Natural killer cell (primary cell): ENCODE results near the gene BCL2A1. TPM values are rescaled to one million over a fixed set of nuclear protein-coding genes. Genes with fewer than 3 reads are reported as not detected.
"Not testable (repeated sequence)": the region's sequence is repeated elsewhere in the genome, so short reads cannot be mapped to it uniquely, and the experiment has no call there.

Experiments used
- ATAC-seq, 3 donors: fragments of 150-1000 bp in 2 of 3; fragments of 200-7000 bp in 1 of 3; cut with Tn5 transposase; 1 replicate in 1 of 3; 2 replicates in 2 of 3; pipeline ENCODE4 v1.10.0; 2021; ENCODE audit warnings: mild to moderate bottlenecking in 2 of 3, moderate library complexity in 2 of 3
- DNase-seq, 2 donors: peaks; one replicate each; pipeline versions ENCODE4 v3.0.0 to v3.0.0-alpha.2; 2013 to 2021; ENCODE audit warnings: mixed read lengths in 1 of 2
- H3K27ac ChIP-seq: one replicate; pipeline ENCODE4 v1.5.1; 2013; ENCODE audit warnings: mild to moderate bottlenecking, low read length
- H3K27me3 ChIP-seq: one replicate; pipeline ENCODE4 v1.6.1; 2013; ENCODE audit warnings: low read length; ENCODE audit not compliant: control insufficient read depth, insufficient read depth
- H3K36me3 ChIP-seq: one replicate; pipeline ENCODE4 v1.6.1; 2013; ENCODE audit warnings: low read length; ENCODE audit not compliant: control insufficient read depth, insufficient read depth
- H3K4me1 ChIP-seq: one replicate; pipeline ENCODE4 v1.6.1; 2013; ENCODE audit warnings: low read length; ENCODE audit not compliant: control insufficient read depth, insufficient read depth
- H3K4me3 ChIP-seq: one replicate; pipeline ENCODE4 v1.5.1; 2013; ENCODE audit warnings: low read length
- H3K9me3 ChIP-seq: one replicate; pipeline ENCODE4 v1.6.1; 2013; ENCODE audit warnings: low read length; ENCODE audit not compliant: control insufficient read depth, insufficient read depth
- H3K27ac Mint-ChIP-seq, 2 donors: one replicate each; pipeline ENCODE4 v1.8.0; 2022; ENCODE audit warnings: mild to moderate bottlenecking in 2 of 2, mixed read lengths in 2 of 2, moderate library complexity in 1 of 2
- H3K27me3 Mint-ChIP-seq, 2 donors: one replicate each; pipeline ENCODE4 v1.8.0; 2022; ENCODE audit warnings: low read depth in 2 of 2, mixed read lengths in 2 of 2
- H3K36me3 Mint-ChIP-seq: one replicate; pipeline ENCODE4 v1.8.0; 2022; ENCODE audit warnings: mixed read lengths
- H3K4me1 Mint-ChIP-seq, 2 donors: one replicate each; pipeline ENCODE4 v1.8.0; 2022; ENCODE audit warnings: mixed read lengths in 2 of 2
- H3K4me3 Mint-ChIP-seq: one replicate; pipeline ENCODE4 v1.8.0; 2022; ENCODE audit warnings: mild to moderate bottlenecking, moderate library complexity, mixed read lengths
- H3K9me3 Mint-ChIP-seq, 2 donors: one replicate each; pipeline ENCODE4 v1.8.0; 2022; ENCODE audit warnings: mixed read lengths in 2 of 2
- WGBS: methylation state at CpG from one replicate; pipeline ENCODE4 v1.1.7; 2013; ENCODE audit warnings: missing lambda C conversion rate; ENCODE audit not compliant: insufficient coverage; 5-methylcytosine and 5-hydroxymethylcytosine counted together
- intact Hi-C: fragments of 100-400 bp; cut with micrococcal nuclease; formaldehyde crosslinking; loops from one replicate; pipeline ENCODE4 v1.14.2; 2022
- total RNA-seq, 4 donors: library from RNA; stranded (reverse); fragments of 120-200 nt in 1 of 4; gene quantifications; one replicate each; pipeline versions ENCODE4 v1.2.3 to v1.2.4, GENCODE V29; 2013 to 2022
- TF ChIP-seq, protein P1 (sequence below): fragments of 200-600 bp; IDR thresholded peaks from one replicate; pipeline ENCODE4 v1.8.0; 2022; ENCODE audit warnings: antibody characterized with exemption

BCL2A1 gene
- total RNA-seq, 3 donors from 2014 or later (not counting 1 experiment from before 2014, with no cell fraction given): 16.5 to 61.3 (median 42.2) TPM

DNA sequence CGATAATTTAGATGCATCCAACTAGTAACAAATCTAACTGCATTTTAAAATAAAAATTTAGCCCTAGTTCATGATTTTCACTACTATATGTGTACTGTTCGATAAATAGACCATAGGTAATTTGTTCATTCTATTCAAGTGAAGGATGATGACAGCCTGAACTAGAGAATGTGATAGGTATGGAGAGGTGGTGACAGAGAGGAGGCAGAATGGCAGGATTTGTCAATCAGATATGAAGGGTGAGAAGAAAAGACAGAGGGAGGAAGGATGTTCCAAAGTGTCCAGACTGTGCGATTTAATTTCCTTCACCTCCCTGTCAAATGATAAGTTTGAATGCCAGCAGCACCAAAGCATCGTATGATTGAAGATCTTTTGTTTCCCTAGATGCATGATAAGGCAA, 31.6 kb downstream of the BCL2A1 start:
- WGBS: 96% methylated on average over 3 of the region's 4 CpGs
- Histone ChIP-seq H3K27ac (no peak overlapping the region), H3K36me3 (no peaks in the 10 kb centered on the region), H3K9me3 (no peaks in the 10 kb centered on the region), H3K27me3 (no peaks in the 10 kb centered on the region), H3K4me3 (no peak overlapping the region), H3K4me1 (no peaks in the 10 kb centered on the region)
- H3K9me3 Mint-ChIP-seq: no peaks in the 10 kb centered on the region
- ATAC-seq: no peak
- no peaks in the 10 kb centered on the region for H3K36me3 Mint-ChIP-seq
- H3K27me3 Mint-ChIP-seq: peaks cover 6 to 21% of the 10 kb centered on the region in 2 donors
- no peaks in the 10 kb centered on the region for H3K4me1 Mint-ChIP-seq
- intact Hi-C loops: no loop called here
- no peak for DNase-seq
- no peak overlapping the region for H3K27ac Mint-ChIP-seq
- no peak overlapping the region for H3K4me3 Mint-ChIP-seq
- TF ChIP-seq, protein P1, sequence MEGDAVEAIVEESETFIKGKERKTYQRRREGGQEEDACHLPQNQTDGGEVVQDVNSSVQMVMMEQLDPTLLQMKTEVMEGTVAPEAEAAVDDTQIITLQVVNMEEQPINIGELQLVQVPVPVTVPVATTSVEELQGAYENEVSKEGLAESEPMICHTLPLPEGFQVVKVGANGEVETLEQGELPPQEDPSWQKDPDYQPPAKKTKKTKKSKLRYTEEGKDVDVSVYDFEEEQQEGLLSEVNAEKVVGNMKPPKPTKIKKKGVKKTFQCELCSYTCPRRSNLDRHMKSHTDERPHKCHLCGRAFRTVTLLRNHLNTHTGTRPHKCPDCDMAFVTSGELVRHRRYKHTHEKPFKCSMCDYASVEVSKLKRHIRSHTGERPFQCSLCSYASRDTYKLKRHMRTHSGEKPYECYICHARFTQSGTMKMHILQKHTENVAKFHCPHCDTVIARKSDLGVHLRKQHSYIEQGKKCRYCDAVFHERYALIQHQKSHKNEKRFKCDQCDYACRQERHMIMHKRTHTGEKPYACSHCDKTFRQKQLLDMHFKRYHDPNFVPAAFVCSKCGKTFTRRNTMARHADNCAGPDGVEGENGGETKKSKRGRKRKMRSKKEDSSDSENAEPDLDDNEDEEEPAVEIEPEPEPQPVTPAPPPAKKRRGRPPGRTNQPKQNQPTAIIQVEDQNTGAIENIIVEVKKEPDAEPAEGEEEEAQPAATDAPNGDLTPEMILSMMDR: no peak

DNA sequence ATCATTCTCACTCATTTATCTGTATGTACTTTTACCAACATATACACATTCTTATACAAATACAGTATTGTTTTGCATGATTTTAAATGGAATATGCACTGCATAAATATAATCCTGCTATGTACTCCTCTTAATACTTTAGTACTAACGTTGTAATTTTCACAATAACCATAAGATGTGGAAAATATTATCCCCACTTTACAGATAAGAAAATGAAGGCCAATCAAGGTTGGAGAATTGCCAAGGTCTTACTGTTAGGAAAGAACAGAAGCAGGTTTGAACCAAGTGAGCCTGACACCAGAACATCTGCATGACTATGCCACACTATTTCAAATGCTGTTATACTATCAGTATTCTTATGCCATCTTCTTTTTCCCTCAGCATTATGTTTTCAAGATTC, 32.9 kb downstream of the BCL2A1 start:
- no peaks in the 10 kb centered on the region for H3K36me3 ChIP-seq
- H3K9me3 ChIP-seq: no peaks in the 10 kb centered on the region
- no CpG with 5 or more reads among the region's 1 CpG for WGBS
- H3K4me3 ChIP-seq: no peak overlapping the region
- peaks cover 6 to 14% of the 10 kb centered on the region in 2 donors for H3K27me3 Mint-ChIP-seq
- H3K27ac ChIP-seq: no peak overlapping the region
- no peak overlapping the region for H3K4me3 Mint-ChIP-seq
- H3K9me3 Mint-ChIP-seq: no peaks in the 10 kb centered on the region
- no peaks in the 10 kb centered on the region for H3K36me3 Mint-ChIP-seq
- DNase-seq (no peak), ATAC-seq (no peak)
- H3K4me1 ChIP-seq: no peaks in the 10 kb centered on the region
- TF ChIP-seq, protein P1: no peak
- no peaks in the 10 kb centered on the region for H3K4me1 Mint-ChIP-seq
- no peaks in the 10 kb centered on the region for H3K27me3 ChIP-seq
- intact Hi-C loops: no loop called here
- H3K27ac Mint-ChIP-seq: no peak overlapping the region

DNA sequence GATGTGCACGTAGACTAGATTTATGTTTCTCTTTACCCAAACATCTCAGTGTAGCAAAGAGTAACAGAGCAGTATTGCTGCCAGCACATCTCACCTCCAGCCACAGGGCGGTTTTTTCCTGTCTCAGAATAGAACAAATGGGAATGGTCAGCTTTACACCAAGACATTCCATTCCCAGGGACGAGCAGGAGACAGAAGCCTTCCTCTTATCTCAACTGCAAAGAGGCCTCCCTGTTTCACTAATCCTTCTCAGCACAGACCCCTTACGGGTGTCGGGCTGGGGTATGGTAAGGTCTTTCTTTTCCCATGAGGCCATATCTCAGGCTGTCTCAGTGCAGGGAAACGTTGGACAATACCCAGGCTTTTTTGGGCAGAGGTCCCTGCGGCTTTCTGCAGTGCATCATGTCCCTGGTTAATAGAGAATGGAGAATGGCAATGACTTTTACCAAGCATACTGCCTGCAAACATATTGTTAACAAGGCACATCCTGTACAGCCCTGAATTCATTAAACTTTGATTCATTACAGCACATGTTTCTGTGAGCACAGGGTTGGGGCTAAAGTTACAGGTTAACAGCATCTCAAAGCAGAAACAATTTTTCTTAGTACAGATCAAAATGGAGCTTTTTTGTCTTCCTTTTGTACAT, 35.3 kb downstream of the BCL2A1 start:
- H3K27me3 Mint-ChIP-seq: peaks cover 6 to 31% of the 10 kb centered on the region in 2 donors
- WGBS: 88% methylated on average over 7 of the region's 7 CpGs
- DNase-seq, intact Hi-C loops, H3K9me3 ChIP-seq, H3K27ac ChIP-seq, H3K27ac Mint-ChIP-seq, H3K9me3 Mint-ChIP-seq, H3K4me3 Mint-ChIP-seq, H3K27me3 ChIP-seq, H3K4me1 Mint-ChIP-seq, H3K36me3 Mint-ChIP-seq, ATAC-seq, H3K4me1 ChIP-seq, H3K36me3 ChIP-seq, H3K4me3 ChIP-seq: not testable (repeated sequence)

DNA sequence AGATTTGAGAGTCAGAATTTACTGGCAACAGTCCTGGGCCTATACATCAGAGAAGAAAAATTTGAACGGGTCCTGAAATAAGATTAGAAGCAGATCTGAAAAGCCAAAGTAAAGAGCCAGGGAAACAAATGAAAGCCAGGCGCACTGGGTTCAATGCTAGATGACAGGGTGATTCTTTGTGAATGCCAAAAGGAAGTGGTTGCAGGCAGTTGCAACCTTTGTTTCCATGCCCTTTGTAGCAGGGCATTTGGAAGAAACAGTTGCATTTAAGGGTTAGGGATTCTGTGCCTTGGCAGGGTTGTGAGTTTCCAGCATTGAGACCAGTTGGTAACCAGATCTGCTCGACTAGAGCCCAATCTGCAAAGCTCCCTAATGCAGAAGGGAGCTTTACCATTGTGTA, 37.8 kb downstream of the BCL2A1 start:
- Mint-ChIP-seq H3K4me1 (no peaks in the 10 kb centered on the region), H3K4me3 (no peak overlapping the region), H3K36me3 (no peaks in the 10 kb centered on the region), H3K27ac (no peak overlapping the region), H3K27me3 (peaks cover 16 to 37% of the 10 kb centered on the region in 2 donors), H3K9me3 (no peaks in the 10 kb centered on the region)
- ATAC-seq: no peak
- no peak overlapping the region for H3K27ac ChIP-seq
- H3K9me3 ChIP-seq: no peaks in the 10 kb centered on the region
- no peak overlapping the region for H3K4me3 ChIP-seq
- H3K36me3 ChIP-seq: no peaks in the 10 kb centered on the region
- intact Hi-C loops: no loop called here
- H3K4me1 ChIP-seq: no peaks in the 10 kb centered on the region
- TF ChIP-seq, protein P1: no peak
- DNase-seq: no peak
- WGBS: 71% methylated on average over 3 of the region's 3 CpGs
- H3K27me3 ChIP-seq: no peaks in the 10 kb centered on the region
